Inferior parietal cortex (tissue), 1 donor: ENCODE results near the gene C1orf159.
"Not testable (repeated sequence)": the region's sequence is repeated elsewhere in the genome, so short reads cannot be mapped to it uniquely, and the experiment has no call there.

Experiments used
- DNase-seq: peaks from one replicate; pipeline ENCODE4 v3.0.0-alpha.2; 2016; ENCODE audit errors: extremely low spot score

The C1orf159 gene

DNA sequence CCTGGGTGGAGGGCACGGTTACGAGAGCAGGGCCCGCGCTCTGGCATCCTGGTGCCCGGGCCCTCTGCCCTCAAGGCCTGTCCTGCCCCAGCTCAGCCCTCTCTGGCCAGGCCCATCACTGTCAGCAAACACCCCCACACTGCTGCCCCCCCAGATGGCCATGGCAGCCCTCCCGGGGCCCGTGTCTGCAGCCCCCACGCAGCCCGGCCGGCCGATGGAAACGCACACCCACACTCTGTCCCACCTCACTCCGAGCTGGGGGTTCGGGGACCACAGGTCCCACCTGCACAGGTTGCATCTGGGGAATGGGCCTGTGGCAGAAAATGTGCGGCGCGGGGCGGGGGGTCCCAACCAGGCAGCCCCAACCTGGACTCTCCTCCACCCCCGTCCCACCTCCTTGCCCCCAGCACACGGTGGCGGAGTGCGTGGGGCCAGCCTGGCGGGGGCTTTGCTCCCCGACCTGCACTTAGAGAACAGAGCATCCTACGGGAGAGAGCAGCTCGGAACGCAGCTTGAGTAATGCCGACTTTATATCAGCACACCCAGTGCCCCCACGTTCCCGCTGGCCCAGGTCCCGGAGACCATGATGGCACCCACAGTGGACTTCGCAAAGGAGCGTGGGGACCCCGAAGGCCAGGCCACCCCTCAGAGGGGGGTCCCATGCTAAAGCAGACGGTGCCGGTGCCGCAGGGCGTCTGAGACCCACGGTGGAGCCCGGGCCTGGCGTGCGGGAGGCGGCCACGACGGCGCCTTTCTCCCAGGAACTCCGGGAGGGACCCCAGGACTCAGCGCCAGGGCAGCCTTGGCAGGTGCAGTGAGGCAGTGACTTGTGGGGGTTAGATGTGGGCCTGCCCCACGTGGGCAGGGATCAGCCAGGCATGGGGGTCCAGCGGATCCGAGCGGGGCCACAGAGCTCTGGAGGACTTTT, 34.3 kb downstream of the C1orf159 start:
- no peak for DNase-seq

DNA sequence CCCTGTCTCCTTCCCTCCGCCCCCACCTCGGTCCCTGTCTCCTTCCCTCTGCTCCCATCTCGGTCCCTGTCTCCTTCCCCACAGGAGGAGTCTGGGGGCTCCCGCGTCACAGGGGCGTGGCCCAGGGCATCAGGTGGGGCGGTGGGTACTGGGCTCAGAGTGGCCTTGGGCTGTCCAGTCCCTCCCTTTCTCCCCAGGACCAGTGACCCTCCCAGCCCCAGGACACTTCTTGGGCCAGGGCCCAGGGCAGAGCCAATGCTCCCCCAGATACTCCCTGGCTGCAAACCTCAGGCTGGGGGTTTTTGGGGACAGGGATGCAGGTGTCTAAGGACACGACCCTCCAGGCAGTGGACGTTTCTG, 35.0 kb downstream of the C1orf159 start:
- no peak for DNase-seq

DNA sequence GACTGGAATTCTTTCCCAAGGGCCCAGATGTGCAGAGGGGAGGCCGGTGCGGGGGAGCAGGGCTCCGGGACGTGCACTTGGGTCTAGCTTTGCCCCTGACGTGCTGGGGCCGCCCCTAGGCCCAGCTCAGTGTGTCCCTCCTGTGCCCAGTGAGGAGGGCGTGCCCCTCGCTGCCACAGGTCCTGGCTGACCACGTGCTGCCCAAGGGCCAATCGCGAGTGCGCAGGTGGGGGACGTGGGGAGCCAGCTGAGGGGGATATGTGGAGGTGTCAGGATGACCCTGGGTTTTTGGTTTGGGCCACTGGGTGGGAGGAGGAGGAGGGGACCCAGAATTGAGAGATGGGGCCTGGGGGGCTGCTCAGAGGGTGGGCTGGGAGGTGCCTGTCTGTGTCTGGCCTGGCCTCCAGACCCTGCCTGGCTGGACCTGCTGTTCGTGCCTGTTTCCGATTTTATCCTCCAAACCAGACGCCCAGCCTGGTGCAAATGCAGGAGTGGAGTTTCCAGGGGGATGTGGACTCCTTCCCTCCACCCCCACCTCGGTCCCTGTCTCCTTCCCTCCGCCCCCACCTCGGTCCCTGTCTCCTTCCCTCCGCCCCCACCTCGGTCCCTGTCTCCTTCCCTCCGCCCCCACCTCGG, 35.6 kb downstream of the C1orf159 start:
- no peak for DNase-seq

DNA sequence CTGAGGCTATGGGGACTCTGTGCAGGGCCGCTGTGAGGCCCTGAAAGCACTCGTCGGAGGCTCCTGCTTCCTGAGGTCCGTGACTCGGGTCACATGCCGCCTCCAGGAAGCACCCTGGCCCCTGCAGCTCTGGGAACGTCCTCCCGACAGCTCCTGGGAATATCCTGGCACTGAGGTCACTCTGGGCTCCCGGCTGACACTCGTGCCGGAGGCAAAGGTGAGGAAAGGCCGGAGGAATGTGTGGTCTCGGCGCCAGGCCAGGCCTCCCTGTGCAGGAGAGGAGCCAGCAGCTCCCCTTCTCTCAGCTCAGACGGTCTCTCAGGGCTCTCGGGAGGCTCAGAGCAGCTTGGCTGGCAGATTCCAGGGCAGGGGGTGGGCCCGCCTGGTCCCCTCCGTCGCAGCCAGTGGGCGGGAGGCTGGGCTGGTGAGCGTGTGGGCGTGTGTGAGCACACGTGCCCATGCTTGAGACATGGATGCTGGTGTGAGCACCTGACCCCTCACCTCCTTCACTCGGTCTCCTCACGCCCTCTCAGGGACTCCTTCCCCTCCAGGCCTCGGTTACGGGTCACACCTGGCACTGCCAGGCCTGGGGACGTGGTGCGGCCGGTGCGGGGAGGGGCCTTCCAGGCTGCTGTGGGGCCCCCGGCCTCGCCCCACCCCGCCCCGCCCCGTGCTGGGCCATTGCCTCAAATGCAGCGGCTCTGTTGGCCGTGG, 36.3 kb downstream of the C1orf159 start:
- no peak for DNase-seq

DNA sequence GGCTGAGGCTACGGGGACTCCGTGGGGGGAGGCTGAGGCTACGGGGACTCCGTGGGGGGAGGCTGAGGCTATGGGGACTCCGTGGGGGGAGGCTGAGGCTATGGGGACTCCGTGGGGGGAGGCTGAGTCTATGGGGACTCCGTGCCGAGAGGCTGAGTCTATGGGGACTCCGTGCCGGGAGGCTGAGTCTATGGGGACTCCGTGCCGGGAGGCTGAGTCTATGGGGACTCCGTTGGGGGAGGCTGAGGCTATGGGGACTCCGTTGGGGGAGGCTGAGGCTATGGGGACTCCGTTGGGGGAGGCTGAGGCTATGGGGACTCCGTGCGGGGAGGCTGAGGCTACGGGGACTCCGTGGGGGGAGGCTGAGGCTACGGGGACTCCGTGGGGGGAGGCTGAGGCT, 38.5 kb downstream of the C1orf159 start:
- DNase-seq = not testable (repeated sequence)

DNA sequence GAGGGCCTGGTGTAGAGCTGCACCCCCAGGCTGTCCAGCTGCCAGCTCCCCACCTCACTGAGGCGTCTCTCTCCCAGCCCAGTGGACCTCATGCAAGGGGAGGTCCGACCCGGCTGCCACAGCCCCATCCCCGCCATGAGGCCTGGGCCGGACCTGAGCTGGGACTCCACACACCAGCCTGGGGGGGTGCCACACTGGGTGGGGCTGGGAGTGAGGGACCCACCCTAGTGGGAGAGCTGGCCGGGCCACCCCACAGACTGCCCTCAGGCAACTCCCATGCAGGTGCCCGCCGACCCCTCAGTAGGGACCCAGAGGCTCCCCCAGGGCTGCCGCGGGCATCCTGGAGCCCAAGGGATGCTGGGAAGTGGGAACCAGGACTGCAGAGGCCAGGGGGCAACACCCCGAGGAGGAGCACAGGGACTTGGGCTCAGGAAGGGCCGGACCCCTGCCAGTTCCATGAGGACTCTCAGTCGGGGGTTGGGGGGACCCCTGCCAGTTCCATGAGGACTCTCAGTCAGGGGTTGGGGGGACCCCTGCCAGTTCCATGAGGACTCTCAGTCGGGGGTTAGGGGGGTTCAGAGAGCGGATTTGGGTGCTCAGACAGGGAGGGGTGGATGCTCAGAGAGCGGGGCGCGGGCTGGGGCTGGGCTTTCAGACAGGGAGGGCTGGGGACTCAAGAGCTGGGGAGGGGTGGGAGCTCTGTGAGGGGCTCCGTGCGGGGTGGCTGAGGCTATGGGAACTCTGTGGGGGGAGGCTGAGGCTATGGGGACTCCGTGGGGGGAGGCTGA, 40.5 kb downstream of the C1orf159 start:
- DNase-seq = no peak

DNA sequence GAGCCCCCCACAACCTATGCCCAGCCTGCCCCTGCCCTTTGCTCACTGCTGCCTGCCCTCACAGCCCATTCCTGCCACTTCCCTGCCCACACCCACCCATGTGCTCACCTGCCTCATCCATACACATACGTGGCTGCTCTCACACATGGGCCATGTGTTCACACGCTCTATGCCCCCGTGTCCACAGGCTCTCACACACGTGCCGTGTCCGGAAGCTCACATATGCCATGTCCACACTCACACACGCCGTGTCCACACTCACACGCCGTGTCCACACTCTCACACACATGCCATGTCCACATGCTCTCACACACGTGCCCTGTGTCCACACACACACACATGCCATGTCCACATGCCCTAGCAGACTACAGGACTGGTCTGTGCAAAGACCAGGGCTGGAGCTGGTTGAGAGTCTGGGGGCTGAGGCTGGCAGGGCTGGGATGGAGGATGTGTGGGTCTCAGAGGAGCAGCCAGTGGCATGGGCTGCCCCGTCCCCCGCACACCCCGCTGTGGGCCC, 41.2 kb downstream of the C1orf159 start:
- DNase-seq = no peak

DNA sequence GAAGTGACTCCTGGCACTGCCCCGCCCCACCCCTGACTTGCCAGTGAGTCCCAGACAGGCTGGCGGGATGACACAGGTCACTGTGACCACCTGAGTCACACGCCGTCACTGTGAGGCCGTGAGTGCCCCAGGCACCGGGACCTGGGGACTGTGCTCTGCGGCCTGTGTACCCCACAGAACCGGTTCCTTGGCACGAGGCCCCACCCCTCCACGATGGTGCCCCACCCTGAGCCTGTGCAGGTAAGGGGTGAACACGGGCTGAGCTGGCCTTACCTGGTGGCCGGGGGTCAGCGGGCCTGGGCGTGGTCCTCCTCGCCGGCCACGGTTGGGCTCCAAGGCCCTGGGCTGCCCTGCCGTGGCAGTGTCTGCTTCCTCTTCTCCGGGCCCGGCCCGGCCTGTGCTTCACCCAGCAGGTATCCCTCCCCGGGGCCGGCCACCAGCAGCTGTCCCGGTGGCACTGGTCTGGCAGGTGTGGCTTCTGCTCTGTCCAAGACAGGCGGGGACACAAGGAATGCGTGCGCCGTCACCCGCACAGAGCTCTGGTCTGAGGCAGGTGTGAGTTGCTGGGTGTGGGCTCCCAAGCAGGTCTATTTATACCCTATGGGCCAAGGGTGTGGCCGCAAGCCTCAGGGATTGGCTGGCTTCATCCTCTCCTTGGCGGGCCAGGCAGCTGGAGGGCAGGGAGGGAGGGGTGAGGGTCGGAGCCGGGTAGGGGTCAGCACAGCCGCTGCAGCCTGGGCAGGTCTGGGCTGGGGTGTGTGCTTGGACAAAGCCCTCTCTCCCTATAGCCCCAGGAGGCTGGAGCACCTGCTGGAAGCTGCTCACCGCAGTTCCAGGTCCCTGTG, 41.9 kb downstream of the C1orf159 start, which contains the start of gene RNF223:
RNF223 (minus strand) TSS at position 564 of the 845 bp plus-strand sequence. CDS start 1,740 bp downstream, outside the sequence.
- DNase-seq = no peak

DNA sequence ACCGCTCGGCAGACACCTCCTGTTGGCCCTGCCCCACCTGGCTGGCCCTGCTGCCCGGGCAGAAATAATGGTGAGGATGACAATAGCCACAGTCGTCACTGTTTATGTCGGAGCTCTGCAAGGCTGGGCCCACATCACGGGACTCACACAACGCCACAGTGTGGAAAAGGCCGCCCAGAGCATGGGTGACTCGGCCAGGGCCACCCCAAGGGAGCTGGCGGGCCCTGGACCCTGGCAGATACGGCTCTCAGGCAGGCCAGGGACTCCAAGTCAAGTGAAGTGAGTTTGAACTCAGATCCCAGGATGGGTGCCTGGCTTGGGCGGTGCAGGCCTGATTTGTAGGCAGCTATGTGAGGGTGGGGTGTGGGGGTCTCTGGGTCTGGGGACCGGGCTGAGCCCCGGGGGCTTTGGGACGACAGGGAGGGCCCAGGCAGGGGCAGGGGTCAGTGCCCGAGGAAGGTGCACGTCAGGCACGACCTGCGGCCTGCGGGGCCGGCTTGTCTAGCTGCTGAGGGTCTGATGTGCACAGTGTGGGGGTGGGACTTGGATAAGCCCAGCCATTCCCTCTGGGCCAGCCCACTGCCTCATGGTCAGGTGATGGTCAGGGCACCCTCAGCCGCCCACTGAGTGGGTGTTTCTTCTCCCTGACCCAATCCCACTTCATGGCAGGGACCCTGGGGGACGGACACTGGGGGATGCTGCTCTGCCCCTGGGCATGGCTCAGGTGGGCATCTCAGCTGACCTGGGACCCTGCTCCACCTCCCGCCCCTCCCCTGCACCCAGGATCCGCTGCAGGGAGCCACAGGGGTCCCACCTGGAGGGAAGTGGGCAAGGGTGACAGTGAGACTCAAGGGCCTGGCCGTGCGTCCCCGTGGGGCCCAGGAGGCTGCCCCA, 42.8 kb downstream of the C1orf159 start:
- DNase-seq = no peak

DNA sequence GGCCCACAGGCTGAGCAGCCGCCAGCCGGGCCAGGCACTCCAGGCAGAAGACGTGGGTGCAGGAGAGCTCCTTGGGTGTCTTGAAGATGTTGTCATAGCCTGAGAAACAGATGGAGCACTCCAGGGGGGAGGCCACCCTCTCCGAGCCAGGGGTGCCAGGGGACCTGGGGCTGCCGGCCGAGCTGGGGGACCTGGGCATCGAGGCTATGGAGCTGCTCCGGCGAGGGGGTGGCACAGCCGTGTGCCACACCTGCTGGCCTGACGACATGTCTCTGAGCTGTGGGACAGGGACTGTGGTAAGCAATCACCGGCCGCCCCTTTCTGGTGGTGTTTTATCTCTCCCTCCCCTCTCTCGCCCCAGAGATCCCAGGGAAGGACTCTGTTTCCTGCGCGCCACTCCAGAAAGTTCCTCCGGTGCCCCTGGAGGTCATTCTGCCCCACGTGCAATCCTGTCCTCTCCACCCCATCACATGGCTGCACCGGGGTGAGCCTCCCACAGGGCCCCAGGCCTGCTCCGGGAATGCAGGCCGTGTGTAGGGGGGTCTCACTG, 43.5 kb downstream of the C1orf159 start:
- no peak for DNase-seq

DNA sequence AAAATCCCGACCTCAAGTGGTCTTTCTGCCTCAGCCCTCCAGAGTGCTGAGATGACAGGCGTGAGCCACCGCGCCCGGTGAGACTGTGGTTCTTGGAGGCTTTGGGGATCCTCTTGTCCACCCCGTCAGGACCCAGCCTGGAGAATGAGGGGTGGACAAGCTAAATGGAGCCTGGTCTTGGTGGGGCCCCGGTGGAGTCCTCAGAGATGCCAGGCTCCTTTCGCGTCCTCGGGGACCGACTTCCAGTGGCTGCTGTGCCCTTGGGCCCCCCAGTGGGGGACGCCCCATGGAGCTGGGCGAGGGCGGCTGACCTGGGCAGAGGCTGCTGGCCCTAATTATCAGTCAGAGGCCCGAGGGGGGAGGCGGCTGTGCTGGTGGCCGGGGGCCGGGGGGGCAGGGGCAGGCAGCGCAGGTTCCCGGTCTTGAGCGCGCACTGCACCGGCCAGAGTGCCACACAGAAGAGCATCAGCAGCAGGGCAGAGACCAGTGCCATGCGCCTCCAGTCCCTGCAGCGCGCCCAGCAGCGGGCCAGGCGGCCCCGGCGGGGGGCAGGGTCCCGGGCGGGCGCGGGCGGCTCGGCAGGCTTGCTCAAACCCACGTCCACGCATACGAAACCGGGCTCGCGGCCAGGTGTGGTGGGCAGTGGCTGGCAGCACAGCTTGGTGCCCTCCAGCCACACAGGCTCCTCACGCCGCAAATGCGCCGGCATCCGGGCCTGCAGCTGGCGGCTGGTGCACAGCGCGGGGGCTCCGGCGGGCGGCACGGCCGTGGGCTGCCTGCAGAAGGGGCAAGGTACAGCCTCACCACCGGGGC, 44.2 kb downstream of the C1orf159 start:
- no peak for DNase-seq

DNA sequence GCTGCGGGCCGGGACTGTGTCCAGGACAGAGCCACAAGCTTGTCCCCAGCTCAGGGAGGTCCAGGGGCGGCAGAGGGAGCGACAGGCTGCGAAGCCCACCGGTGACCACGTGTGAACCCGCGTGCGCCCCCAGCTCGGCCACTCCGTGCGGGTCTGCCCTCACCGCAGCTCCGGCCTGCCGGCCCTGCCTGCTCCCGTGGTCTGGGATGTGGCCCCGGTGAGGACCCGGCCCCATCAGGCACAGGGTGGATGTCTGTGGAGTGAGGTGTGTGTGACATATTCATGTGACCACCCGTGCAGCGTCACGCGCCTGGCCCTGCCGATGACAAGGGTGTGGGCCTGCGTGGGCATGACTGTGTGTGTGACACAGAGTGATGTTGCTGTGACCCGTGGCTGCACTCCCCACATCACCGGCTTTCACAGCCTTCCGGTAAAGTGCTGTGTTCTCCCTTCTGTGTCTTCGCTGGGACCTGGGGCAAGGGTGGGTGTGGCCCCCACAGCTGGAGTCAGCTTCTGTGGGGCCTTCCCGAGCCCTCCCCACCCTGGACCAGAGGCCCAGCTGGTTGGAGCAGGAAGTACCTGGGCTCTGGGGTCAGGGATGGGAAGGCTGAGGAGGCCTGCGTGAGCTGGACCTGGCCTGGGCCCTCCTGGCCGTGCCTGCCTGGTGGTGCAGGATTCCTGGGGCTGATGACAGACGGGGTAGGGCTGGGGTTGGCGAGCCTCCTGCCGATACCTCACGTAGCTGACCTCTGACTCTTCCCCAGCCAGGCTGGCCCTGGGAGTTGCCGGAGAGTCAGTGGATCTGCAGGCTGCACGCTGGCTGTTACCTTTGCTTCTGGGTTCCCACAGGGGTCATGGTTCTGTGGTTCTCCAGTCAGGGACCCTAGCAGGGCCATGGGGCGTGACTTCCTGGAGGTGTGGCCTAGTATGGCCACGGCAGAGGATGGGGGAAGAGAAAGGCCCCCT, 45.9 kb downstream of the C1orf159 start:
- no peak for DNase-seq

DNA sequence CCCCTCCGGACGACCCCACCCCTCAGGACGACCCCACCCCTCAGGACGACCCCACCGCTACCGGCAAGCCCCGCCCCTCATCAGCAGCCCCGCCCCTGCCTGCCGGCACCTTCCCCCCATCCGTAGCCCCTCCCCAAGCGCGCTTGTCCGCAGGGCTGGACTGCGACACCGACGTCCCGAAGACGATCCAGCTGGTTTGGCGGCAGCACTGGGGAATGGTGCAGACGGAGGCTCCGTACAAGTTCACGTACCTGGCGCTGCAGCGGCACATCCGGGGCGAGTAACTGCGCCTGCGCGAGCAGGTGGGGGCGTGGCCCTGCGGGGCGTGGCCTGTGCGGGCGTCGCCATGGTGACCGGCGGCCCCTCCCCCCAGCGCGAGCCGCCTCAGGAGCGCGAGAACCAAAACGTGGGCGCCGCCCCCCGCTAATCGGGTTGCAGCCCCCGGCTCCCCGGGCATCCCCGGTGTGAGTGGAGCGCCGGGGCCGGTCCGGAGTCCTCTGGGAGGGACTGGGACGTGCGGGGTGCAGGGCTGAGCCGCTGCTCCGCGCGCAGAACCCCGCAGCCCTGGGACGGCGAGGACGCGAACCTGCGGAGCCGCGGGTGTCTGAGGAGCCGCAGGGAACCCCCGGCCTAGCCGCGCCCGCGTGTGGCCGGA, 46.7 kb downstream of the C1orf159 start:
- DNase-seq = peak; percentile 49

DNA sequence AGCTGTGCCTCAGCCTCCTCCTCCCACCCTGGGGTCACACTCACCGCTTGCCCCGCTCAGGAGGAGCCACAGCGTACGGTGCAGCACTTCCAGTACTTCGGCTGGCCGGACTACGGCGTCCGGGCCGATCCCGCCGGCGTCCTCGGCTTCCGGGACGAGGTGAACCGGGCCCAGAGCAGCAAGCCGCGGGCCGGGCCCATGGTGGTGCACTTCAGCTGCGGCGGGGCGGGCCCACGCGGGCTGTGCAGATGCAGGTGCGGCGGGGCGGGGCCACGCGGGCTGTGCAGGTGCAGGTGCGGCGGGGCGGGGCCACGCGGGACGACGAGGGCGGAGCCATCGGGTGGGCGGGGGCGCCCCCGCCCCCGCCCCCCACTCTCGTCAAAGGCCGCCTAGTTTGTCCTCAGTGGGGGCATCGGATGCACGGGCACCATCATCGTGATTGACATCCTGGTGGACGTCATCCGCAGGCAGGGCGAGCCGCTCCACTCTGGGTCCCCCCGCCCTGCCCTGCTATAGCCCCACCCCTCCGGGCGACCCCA, 47.3 kb downstream of the C1orf159 start:
- no peak for DNase-seq

DNA sequence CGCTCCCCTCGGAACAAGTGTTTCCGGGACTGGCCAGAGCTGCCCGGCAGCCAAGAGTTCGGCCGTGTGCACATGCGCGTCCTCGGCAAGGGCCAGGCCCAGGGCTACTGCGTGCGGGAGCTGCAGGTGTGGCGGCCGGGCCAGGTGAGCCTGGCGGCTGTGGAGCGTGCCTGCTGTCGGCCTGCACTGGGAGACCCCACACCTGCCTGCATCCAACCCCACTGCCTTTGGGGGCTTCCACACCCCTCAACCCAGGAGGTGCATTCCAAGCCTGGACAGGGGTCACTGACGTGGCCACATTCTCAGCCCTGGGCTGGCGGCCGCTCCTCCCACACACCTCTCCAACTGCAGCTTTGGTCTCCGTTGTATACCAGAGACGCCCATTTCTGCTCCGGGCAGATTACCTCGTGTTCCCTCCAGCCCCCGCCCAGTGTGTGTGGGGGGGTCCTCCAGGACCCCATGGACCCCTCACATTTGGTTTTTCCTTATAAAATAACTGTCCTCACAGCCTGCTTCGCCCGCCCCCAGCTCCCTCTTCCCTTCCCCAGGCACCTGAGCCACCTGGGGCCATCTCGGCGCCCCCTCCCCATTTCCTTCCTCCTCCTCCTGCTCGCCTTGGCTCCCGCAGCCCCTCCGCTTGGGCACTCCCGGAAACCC, 47.9 kb downstream of the C1orf159 start:
- DNase-seq = no peak
